Lower lobe of right lung (tissue), 2 donors: ENCODE measurements around the gene SPACA6. TPM values are rescaled to one million over a fixed set of nuclear protein-coding genes. Genes with fewer than 3 reads are reported as not detected.
"Not testable (repeated sequence)": the region's sequence is repeated elsewhere in the genome, so short reads cannot be mapped to it uniquely, and the experiment has no call there.

Experiments used
- ATAC-seq, 2 donors: fragments of 200-7000 bp; cut with Tn5 transposase; one replicate each; pipeline ENCODE4 v1.9.1; 2020 to 2022; ENCODE audit warnings: mild to moderate bottlenecking in 2 of 2, moderate library complexity in 2 of 2
- DNase-seq: peaks from one replicate; pipeline ENCODE4 v3.0.0-alpha.2; 2020
- H3K27ac ChIP-seq: fragments of 200-600 bp; one replicate; pipeline ENCODE4 v1.8.0; 2022
- H3K27me3 ChIP-seq: fragments of 200-600 bp; one replicate; pipeline ENCODE4 v1.8.0; 2022; ENCODE audit warnings: low read depth
- H3K36me3 ChIP-seq: fragments of 200-600 bp; one replicate; pipeline ENCODE4 v1.8.0; 2022; ENCODE audit warnings: mild to moderate bottlenecking
- H3K4me1 ChIP-seq: fragments of 200-600 bp; one replicate; pipeline ENCODE4 v1.8.0; 2022
- H3K4me3 ChIP-seq: fragments of 200-600 bp; one replicate; pipeline ENCODE4 v1.8.0; 2022; ENCODE audit warnings: mild to moderate bottlenecking
- H3K9me3 ChIP-seq: fragments of 200-600 bp; one replicate; pipeline ENCODE4 v1.8.0; 2022
- CTCF ChIP-seq: fragments of 200-600 bp; IDR thresholded peaks from one replicate; pipeline ENCODE4 v1.8.0; 2022; ENCODE audit warnings: antibody characterized with exemption, mild to moderate bottlenecking
- intact Hi-C: fragments of 100-400 bp; cut with DNase I; formaldehyde crosslinking; loops from one replicate; pipeline ENCODE4 v1.11.0; 2022
- long read RNA-seq: library from polyadenylated mRNA; unstranded; transcript quantifications from one replicate; pipeline ENCODE4 v2.0.0, GENCODE V29; 2021
- total RNA-seq: library from RNA; stranded (reverse); fragmentation: NEBNext Ultra II Directional; extraction: Animal tissue kit (Norgen Biotek cat#: 25700); gene quantifications from one replicate; pipeline ENCODE4 v1.2.1, GENCODE V29; 2021
- donor health status: DM: no; HTN: yes; CAD: no; lungs with severe emphysema.

The SPACA6 gene
- total RNA-seq, result 19.8 TPM
- long read RNA-seq, partial matches to known transcripts, result 0 of 8 reads
- long read RNA-seq, other reads (novel, unspliced or antisense), result 8 of 8 reads

- H3K9me3 ChIP-seq, result no peaks in the 10 kb centered on the region
- ATAC-seq (no peak), DNase-seq (no peak)
- intact Hi-C loops, result no loop called here
- H3K4me1 ChIP-seq, result peaks cover 22% of the 10 kb centered on the region
- H3K27ac ChIP-seq, result no peak within 1 kb of the TSS
- H3K27me3 ChIP-seq, result no peaks in the 10 kb centered on the region
- H3K4me3 ChIP-seq, result peak within 1 kb of the TSS; percentile 87
- H3K36me3 ChIP-seq, result peaks cover 55% of the 10 kb centered on the region
- no peak for TF ChIP-seq CTCF
These were observed at the start of gene SPACA6 for GRCh38 chr19:51693260-51693659. SPACA6 (plus strand) TSS chr19:51693330; CDS start chr19:51693527, 197 bp downstream.

GRCh38 chr19:51644636-51645271 is 48.4 kb upstream of the SPACA6 start:
- DNase-seq (no peak), ATAC-seq (peak in 1 of 2 donors; percentile 36)
- peak overlapping the region; percentile 19 for H3K4me3 ChIP-seq
- intact Hi-C loops, result no loop called here
- H3K27me3 ChIP-seq, result no peaks in the 10 kb centered on the region
- no peaks in the 10 kb centered on the region for H3K4me1 ChIP-seq
- H3K9me3 ChIP-seq, result no peaks in the 10 kb centered on the region
- no peak for TF ChIP-seq CTCF
- H3K36me3 ChIP-seq, result no peaks in the 10 kb centered on the region
- no peak overlapping the region for H3K27ac ChIP-seq

DNA sequence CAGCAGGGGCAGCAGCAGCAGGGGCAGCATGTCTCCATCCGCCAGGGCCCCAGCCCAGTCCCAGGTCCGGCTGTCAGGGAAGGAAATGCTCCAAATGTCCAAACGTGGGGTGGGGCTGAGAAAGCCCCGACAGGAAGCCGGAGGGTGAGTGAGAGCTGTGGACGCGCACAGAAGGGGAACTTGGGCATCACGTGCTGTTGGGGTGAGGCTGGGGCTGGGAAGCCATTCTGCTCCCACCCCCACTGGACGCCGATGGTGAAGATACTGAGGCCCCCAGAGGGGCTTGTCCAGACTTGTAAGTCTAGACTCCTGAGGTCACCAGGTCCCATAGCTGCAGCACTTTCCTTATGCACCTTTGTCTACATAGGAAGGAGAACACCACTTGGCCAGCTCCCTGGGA is 46.4 kb upstream of the SPACA6 start, which contains the start of gene SIGLEC14:
SIGLEC14 (minus strand) TSS at position 96 of the 400 bp plus-strand sequence; CDS start at position 30, 66 bp downstream.
- ATAC-seq (peak; percentile 70 to 72), DNase-seq (peak; percentile 50)
- H3K36me3 ChIP-seq, intact Hi-C loops, H3K9me3 ChIP-seq, H3K27me3 ChIP-seq, H3K4me1 ChIP-seq, H3K4me3 ChIP-seq: not testable (repeated sequence)
- peak within 1 kb of the TSS; percentile 18 for H3K27ac ChIP-seq

DNA sequence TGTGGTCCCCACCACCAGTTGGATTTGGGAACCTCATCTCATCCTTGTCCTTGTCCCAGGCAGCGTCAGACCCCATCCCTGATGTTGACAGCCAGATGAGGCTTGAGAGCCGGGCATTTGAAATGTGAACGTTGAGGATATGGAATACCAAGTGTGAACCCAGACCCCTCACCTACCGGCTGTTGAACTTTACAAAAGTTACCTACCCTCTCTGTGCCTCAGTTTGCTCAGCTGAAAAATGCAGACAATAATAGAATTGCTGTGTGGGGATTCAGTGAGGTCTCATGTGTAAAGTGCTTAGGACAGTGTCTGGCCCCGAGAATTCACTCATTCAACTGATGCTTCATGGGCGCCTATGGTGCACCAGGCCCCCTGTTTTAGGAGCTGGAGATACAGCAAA is 45.8 kb upstream of the SPACA6 start:
- no peak for ATAC-seq

GRCh38 chr19:51651216-51651846 is 41.8 kb upstream of the SPACA6 start:
- ATAC-seq (peak; percentile 81 to 90), DNase-seq (peak; percentile 66)
- Histone ChIP-seq H3K27ac (no peak overlapping the region), H3K9me3 (no peaks in the 10 kb centered on the region), H3K4me3 (no peak overlapping the region), H3K4me1 (peaks cover 4% of the 10 kb centered on the region), H3K27me3 (no peaks in the 10 kb centered on the region), H3K36me3 (no peaks in the 10 kb centered on the region)
- no peak for TF ChIP-seq CTCF
- intact Hi-C loops, result no loop called here

More for the DNA sequence above, 45.8 kb upstream of the SPACA6 start:
- Histone ChIP-seq H3K27ac (peak overlapping the region; percentile 18), H3K27me3 (no peaks in the 10 kb centered on the region), H3K36me3 (no peaks in the 10 kb centered on the region), H3K9me3 (no peaks in the 10 kb centered on the region), H3K4me1 (peaks cover 4% of the 10 kb centered on the region), H3K4me3 (no peak overlapping the region)
- DNase-seq, result no peak
- intact Hi-C loops, result no loop called here
- TF ChIP-seq CTCF, result no peak

GRCh38 chr19:51652266-51652665 is 40.9 kb upstream of the SPACA6 start:
- no peak for TF ChIP-seq CTCF
- H3K27ac ChIP-seq, result peak overlapping the region; percentile 56
- no peak overlapping the region for H3K4me3 ChIP-seq
- H3K4me1 ChIP-seq, result peaks cover 8% of the 10 kb centered on the region
- H3K36me3 ChIP-seq, result no peaks in the 10 kb centered on the region
- H3K9me3 ChIP-seq, result no peaks in the 10 kb centered on the region
- ATAC-seq (peak; percentile 70 to 75), DNase-seq (no peak)
- intact Hi-C loops, result no loop called here
- H3K27me3 ChIP-seq, result no peaks in the 10 kb centered on the region
